ENCODE results near the gene STRA6. TPM values are rescaled to one million over a fixed set of nuclear protein-coding genes. Genes with fewer than 3 reads are reported as not detected.
"Not testable (repeated sequence)": the region's sequence is repeated elsewhere in the genome, so short reads cannot be mapped to it uniquely, and the experiment has no call there.

STRA6 gene
- total RNA-seq, 1 experiment from 2014 or later: 8.4 TPM

DNA sequence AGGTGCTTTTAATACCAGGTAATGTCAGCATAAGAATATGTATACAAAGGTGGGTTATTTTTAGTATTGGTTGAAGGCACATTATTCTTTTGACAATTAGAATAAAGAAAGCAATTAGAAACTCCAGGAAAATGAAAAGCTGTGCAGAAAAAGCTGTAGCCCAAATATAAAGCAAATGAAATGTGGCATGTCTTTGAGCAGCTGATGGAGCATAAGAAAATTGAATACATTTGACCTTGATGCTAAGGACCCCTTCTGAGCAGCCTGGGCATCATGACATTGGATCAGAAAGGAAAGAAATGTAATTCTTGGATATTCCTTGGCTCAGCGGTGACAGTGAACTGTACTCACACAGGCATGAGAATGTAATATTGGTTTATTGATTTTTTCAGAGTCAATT, 37.1 kb downstream of the STRA6 start:
- no peak for DNase-seq
- intact Hi-C loops (cut with micrococcal nuclease; ENCODE audit: unreplicated experiment): no loop called here
- H3K27me3 Mint-ChIP-seq (ENCODE audit: unreplicated experiment): peaks cover 69% of the 10 kb centered on the region
- H3K9me3 Mint-ChIP-seq (ENCODE audit: low read depth, unreplicated experiment): no peaks in the 10 kb centered on the region
- TF ChIP-seq, protein P1, sequence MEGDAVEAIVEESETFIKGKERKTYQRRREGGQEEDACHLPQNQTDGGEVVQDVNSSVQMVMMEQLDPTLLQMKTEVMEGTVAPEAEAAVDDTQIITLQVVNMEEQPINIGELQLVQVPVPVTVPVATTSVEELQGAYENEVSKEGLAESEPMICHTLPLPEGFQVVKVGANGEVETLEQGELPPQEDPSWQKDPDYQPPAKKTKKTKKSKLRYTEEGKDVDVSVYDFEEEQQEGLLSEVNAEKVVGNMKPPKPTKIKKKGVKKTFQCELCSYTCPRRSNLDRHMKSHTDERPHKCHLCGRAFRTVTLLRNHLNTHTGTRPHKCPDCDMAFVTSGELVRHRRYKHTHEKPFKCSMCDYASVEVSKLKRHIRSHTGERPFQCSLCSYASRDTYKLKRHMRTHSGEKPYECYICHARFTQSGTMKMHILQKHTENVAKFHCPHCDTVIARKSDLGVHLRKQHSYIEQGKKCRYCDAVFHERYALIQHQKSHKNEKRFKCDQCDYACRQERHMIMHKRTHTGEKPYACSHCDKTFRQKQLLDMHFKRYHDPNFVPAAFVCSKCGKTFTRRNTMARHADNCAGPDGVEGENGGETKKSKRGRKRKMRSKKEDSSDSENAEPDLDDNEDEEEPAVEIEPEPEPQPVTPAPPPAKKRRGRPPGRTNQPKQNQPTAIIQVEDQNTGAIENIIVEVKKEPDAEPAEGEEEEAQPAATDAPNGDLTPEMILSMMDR (IDR thresholded peaks at IDR 0.05; ENCODE audit: unreplicated experiment): no peak
- CTCF ChIA-PET: no interaction called here
- H3K4me1 Mint-ChIP-seq (ENCODE audit: low read depth, unreplicated experiment): no peaks in the 10 kb centered on the region
- no peak overlapping the region for H3K27ac Mint-ChIP-seq (ENCODE audit: unreplicated experiment)
- H3K4me3 Mint-ChIP-seq (ENCODE audit: low read depth, unreplicated experiment): no peak overlapping the region
- no TSS peak for BruUV-seq (replicated peaks)
- no peaks in the 10 kb centered on the region for H3K36me3 Mint-ChIP-seq (ENCODE audit: insufficient read depth, unreplicated experiment)

DNA sequence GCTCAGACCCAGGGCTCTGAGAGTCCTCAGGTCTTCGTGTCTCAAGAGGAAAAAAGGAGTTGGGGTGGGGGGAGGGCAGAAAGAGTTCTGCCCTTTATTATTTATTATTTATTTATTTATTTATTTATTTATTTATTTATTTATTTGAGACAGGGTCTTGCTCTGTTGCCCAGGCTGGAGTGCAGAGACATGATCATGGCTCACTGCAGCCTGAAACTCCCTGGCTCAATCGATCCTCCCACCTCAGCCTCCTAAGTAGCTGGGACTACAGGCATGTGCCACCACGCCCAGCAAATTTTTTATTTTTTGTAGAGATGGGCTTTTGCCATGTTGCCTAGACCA, 40.4 kb downstream of the STRA6 start:
- BruUV-seq (replicated peaks); CTCF ChIA-PET; H3K4me3 Mint-ChIP-seq (ENCODE audit: low read depth, unreplicated experiment): not testable (repeated sequence)

DNA sequence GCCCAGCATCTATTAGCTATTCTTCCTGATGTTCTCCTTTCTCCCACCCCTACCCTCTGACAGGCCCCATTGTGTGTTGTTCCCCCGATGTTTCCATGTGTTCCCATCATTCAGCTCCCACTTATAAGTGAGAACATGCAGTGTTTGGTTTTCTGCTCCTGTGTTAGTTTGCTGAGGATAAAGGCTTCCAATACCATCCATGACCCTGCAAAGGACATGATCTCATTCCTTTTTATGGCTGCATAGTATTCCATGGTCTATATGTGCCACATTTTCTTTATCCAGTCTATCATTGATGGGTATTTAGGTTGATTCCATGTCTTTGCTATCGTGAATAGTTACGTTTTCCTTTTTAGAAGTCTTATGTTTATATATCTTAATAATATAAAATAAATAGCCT, 42.2 kb downstream of the STRA6 start:
- CTCF ChIA-PET; H3K4me3 Mint-ChIP-seq (ENCODE audit: low read depth, unreplicated experiment); DNase-seq; BruUV-seq (replicated peaks); H3K4me1 Mint-ChIP-seq (ENCODE audit: low read depth, unreplicated experiment); intact Hi-C loops (cut with micrococcal nuclease; ENCODE audit: unreplicated experiment); H3K27ac Mint-ChIP-seq (ENCODE audit: unreplicated experiment); H3K9me3 Mint-ChIP-seq (ENCODE audit: low read depth, unreplicated experiment); H3K36me3 Mint-ChIP-seq (ENCODE audit: insufficient read depth, unreplicated experiment): not testable (repeated sequence)
- peaks cover 61% of the 10 kb centered on the region for H3K27me3 Mint-ChIP-seq (ENCODE audit: unreplicated experiment)

More for the DNA sequence above, 40.4 kb downstream of the STRA6 start:
- H3K9me3 Mint-ChIP-seq (ENCODE audit: low read depth, unreplicated experiment); H3K36me3 Mint-ChIP-seq (ENCODE audit: insufficient read depth, unreplicated experiment); DNase-seq; H3K27ac Mint-ChIP-seq (ENCODE audit: unreplicated experiment); intact Hi-C loops (cut with micrococcal nuclease; ENCODE audit: unreplicated experiment); H3K4me1 Mint-ChIP-seq (ENCODE audit: low read depth, unreplicated experiment): not testable (repeated sequence)
- H3K27me3 Mint-ChIP-seq (ENCODE audit: unreplicated experiment): peaks cover 55% of the 10 kb centered on the region

DNA sequence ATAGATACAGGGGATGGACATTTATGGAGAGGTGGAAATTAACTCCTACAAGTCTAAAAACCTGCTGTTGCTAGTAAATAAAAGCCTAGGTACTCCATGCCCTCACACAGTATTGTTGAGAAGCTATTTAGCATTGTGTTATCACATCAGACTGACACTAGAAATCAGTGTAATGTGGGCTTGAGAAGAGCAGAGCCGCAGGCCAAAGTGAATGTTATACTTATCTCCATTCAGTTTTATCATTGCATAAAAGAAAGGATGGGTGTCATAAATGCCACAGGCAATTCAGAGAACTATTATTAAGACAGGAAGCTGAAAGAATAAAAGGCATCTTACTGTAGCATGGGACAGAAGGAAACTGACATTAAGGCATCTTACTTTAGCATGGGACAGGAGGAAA, 42.8 kb downstream of the STRA6 start:
- TF ChIP-seq, protein P1 (IDR thresholded peaks at IDR 0.05; ENCODE audit: unreplicated experiment): no peak
- BruUV-seq (replicated peaks): no TSS peak
- no peaks in the 10 kb centered on the region for H3K9me3 Mint-ChIP-seq (ENCODE audit: low read depth, unreplicated experiment)
- no peaks in the 10 kb centered on the region for H3K36me3 Mint-ChIP-seq (ENCODE audit: insufficient read depth, unreplicated experiment)
- peaks cover 54% of the 10 kb centered on the region for H3K27me3 Mint-ChIP-seq (ENCODE audit: unreplicated experiment)
- intact Hi-C loops (cut with micrococcal nuclease; ENCODE audit: unreplicated experiment): no loop called here
- CTCF ChIA-PET: no interaction called here
- no peak for DNase-seq
- no peak overlapping the region for H3K4me3 Mint-ChIP-seq (ENCODE audit: low read depth, unreplicated experiment)
- no peak overlapping the region for H3K27ac Mint-ChIP-seq (ENCODE audit: unreplicated experiment)
- H3K4me1 Mint-ChIP-seq (ENCODE audit: low read depth, unreplicated experiment): no peaks in the 10 kb centered on the region

DNA sequence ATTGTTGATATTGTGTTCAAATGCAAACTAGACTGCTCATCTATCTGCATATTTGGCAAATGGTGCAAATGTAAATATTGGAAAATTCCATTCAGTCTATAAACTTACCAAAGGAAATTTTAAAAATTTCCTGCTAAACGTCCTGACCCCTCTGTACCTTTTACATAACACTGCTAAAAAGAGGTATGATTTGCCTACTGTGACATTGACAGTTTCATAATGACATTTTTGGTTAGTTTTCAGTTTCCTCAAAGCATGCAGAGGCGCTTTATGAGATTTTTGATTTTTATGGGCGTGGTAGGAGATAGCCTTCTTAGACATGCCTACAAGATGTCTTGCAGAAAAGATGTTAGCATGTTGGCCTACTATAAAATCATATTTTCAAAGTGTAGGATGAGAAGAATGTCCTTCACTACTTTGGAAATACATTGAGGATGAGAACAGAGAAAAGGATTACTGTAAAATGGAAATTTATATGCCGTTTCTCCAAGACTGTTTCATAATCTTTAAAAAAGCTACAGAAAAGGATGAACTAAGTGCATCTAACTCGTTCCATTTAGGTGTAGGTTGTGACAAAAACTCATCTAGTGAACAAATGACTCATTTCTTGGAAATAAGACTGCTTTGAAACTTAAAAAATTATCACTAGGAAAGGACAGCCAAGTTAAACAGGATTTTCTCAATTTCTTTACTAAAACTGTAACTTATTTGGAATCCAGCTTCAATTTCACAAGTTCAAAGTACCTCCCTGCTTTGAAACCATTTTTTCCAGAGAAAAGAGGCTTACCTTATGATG, 43.5 kb downstream of the STRA6 start:
- DNase-seq: no peak
- H3K9me3 Mint-ChIP-seq (ENCODE audit: low read depth, unreplicated experiment): no peaks in the 10 kb centered on the region
- H3K27me3 Mint-ChIP-seq (ENCODE audit: unreplicated experiment): peaks cover 47% of the 10 kb centered on the region
- TF ChIP-seq, protein P1 (IDR thresholded peaks at IDR 0.05; ENCODE audit: unreplicated experiment): no peak
- CTCF ChIA-PET: no interaction called here
- no peaks in the 10 kb centered on the region for H3K36me3 Mint-ChIP-seq (ENCODE audit: insufficient read depth, unreplicated experiment)
- no peak overlapping the region for H3K4me3 Mint-ChIP-seq (ENCODE audit: low read depth, unreplicated experiment)
- intact Hi-C loops (cut with micrococcal nuclease; ENCODE audit: unreplicated experiment): no loop called here
- H3K27ac Mint-ChIP-seq (ENCODE audit: unreplicated experiment): no peak overlapping the region
- no TSS peak for BruUV-seq (replicated peaks)
- H3K4me1 Mint-ChIP-seq (ENCODE audit: low read depth, unreplicated experiment): no peaks in the 10 kb centered on the region
